ENCODE measurements around the gene FAM107B. TPM values are rescaled to one million over a fixed set of nuclear protein-coding genes. Genes with fewer than 3 reads are reported as not detected.

The FAM107B gene
- total RNA-seq, 3 donors from 2014 or later, result 30.8 to 56.1 (median 51.8) TPM

GRCh38 chr10:14535457-14536130 is 239.1 kb downstream of the FAM107B start:
- Histone ChIP-seq H3K4me3 (no peak overlapping the region), H3K27ac (peak overlapping the region; percentile 5 to 10), H3K36me3 (no peaks in the 10 kb centered on the region), H3K4me1 (no peaks in the 10 kb centered on the region), H3K9me3 (no peaks in the 10 kb centered on the region), H3K27me3 (no peaks in the 10 kb centered on the region)
- no peak for TF ChIP-seq POLR2A (IDR thresholded peaks at IDR 0.05)
- intact Hi-C loops (cut with DNase I; ENCODE audit: low total_unique reads), result no loop called here
- no peak for DNase-seq (ENCODE audit: low spot score in 2 of 2)

- TF ChIP-seq CTCF (IDR thresholded peaks at IDR 0.05), result no peak
- Histone ChIP-seq H3K4me1 (no peaks in the 10 kb centered on the region), H3K27me3 (no peaks in the 10 kb centered on the region), H3K36me3 (no peaks in the 10 kb centered on the region), H3K9me3 (no peaks in the 10 kb centered on the region), H3K4me3 (no peak overlapping the region), H3K27ac (no peak overlapping the region)
- intact Hi-C loops (cut with DNase I; ENCODE audit: low total_unique reads), result no loop called here
- no peak for DNase-seq (ENCODE audit: low spot score in 2 of 2)
Observed at GRCh38 chr10:14534152-14534551, 240.5 kb downstream of the FAM107B start.

GRCh38 chr10:14533295-14533694 is 241.4 kb downstream of the FAM107B start:
- no peaks in the 10 kb centered on the region for H3K36me3 ChIP-seq
- no peak overlapping the region for H3K4me3 ChIP-seq
- TF ChIP-seq CTCF (IDR thresholded peaks at IDR 0.05) (no peak), POLR2AphosphoS5 (IDR thresholded peaks at IDR 0.05) (no peak)
- H3K9me3 ChIP-seq, result no peaks in the 10 kb centered on the region
- DNase-seq (ENCODE audit: low spot score in 2 of 2), result no peak
- no peak overlapping the region for H3K27ac ChIP-seq
- intact Hi-C loops (cut with DNase I; ENCODE audit: low total_unique reads), result no loop called here
- H3K27me3 ChIP-seq, result no peaks in the 10 kb centered on the region
- H3K4me1 ChIP-seq, result no peaks in the 10 kb centered on the region

GRCh38 chr10:14532473-14533251 is 242.0 kb downstream of the FAM107B start:
- H3K36me3 ChIP-seq, result no peaks in the 10 kb centered on the region
- no peak overlapping the region for H3K27ac ChIP-seq
- intact Hi-C loops (cut with DNase I; ENCODE audit: low total_unique reads), result no loop called here
- no peak for DNase-seq (ENCODE audit: low spot score in 2 of 2)
- TF ChIP-seq POLR2A (IDR thresholded peaks at IDR 0.05) (no peak), POLR2AphosphoS5 (IDR thresholded peaks at IDR 0.05) (no peak), CTCF (IDR thresholded peaks at IDR 0.05) (no peak)
- H3K4me1 ChIP-seq, result no peaks in the 10 kb centered on the region
- H3K9me3 ChIP-seq, result no peaks in the 10 kb centered on the region
- H3K4me3 ChIP-seq, result no peak overlapping the region
- H3K27me3 ChIP-seq, result no peaks in the 10 kb centered on the region

- H3K9me3 ChIP-seq, result no peaks in the 10 kb centered on the region
- intact Hi-C loops (cut with DNase I; ENCODE audit: low total_unique reads), result no loop called here
- no peak overlapping the region for H3K4me3 ChIP-seq
- no peak overlapping the region for H3K27ac ChIP-seq
- no peak for DNase-seq (ENCODE audit: low spot score in 2 of 2)
- no peaks in the 10 kb centered on the region for H3K27me3 ChIP-seq
- no peaks in the 10 kb centered on the region for H3K36me3 ChIP-seq
- TF ChIP-seq POLR2A (IDR thresholded peaks at IDR 0.05), result no peak
- no peak for TF ChIP-seq CTCF (IDR thresholded peaks at IDR 0.05)
- H3K4me1 ChIP-seq, result no peaks in the 10 kb centered on the region
Observed at GRCh38 chr10:14531974-14532373, 242.7 kb downstream of the FAM107B start.

All from breast epithelium (tissue), 4 donors.